AG04450 (cell line): ENCODE results near the gene PPP1R13L. TPM values are rescaled to one million over a fixed set of nuclear protein-coding genes. Genes with fewer than 3 reads are reported as not detected.

Experiments used
- CTCF ChIA-PET: fragments of 300-600, 350-600 bp; formaldehyde crosslinking; extraction: SDS; loops from one replicate; lab custom pipeline; 2022; ENCODE audit warnings: antibody characterized with exemption, inconsistent platforms; lab: Charles Lee
- POLR2A ChIA-PET: fragments of 350-600 bp; formaldehyde crosslinking; extraction: SDS; loops from one replicate; lab custom pipeline; 2021; ENCODE audit warnings: antibody characterized with exemption, inconsistent platforms; lab: Yijun Ruan, JAX
- DNase-seq: peaks from one replicate; pipeline ENCODE4 v3.0.0-alpha.2; 2011; ENCODE audit warnings: low read depth, low spot score
- H3K27ac ChIP-seq: one replicate; pipeline ENCODE4 v1.5.1; 2012; ENCODE audit warnings: low read depth, low read length, control low read depth
- H3K27me3 ChIP-seq: one replicate; pipeline ENCODE4 v1.6.0; 2012; ENCODE audit warnings: low read length; ENCODE audit not compliant: control insufficient read depth, insufficient read depth
- H3K4me3 ChIP-seq: 2 replicates; pipeline ENCODE4 v1.5.1; 2011; ENCODE audit warnings: mild to moderate bottlenecking, low read depth, low read length, control low read depth
- H3K9me3 ChIP-seq: 2 replicates; pipeline ENCODE4 v1.5.1; 2012; ENCODE audit warnings: low read length; ENCODE audit not compliant: control insufficient read depth, insufficient read depth
- CTCF ChIP-seq: IDR thresholded peaks from 2 replicates; pipeline ENCODE4 v1.5.1; 2011; ENCODE audit warnings: low read depth, low read length, control low read depth, inconsistent platforms
- polyA plus RNA-seq: library from polyadenylated mRNA; depleted of rRNA; stranded (reverse); fragments of >200 nt; gene quantifications from 2 replicates; pipeline ENCODE4 v1.2.3, GENCODE V29; 2011

Gene PPP1R13L
- polyA plus RNA-seq, 1 experiment, result 2.4 TPM

DNA sequence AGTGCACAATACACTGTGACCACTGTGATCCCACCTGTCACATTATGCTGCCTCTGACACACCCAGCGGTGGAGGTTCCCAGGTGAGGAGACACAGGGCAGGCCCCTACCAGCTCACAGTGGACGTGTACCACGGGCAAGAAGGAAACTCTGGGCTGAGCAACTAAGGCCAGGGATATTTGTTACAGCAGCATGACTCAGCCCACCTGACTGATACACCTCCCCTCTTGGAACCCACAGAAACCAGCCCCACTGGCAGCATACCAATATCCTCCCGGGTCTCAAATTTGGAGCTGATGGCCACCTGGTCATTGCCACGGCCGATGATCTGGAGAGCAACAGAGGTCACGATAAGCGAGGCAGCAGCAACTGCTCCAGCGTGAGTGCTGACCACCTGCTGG lies 49.5 kb downstream of the PPP1R13L start:
- no peak for DNase-seq
- no peak for TF ChIP-seq CTCF
- no peak overlapping the region for H3K27ac ChIP-seq
- CTCF ChIA-PET, result interaction anchor here (0.6 to 1.5 kb wide), 2 partner anchors 16 to 29 kb away, joined by 3 to 6 read pairs; no protein-coding TSS in a partner anchor
- no peak overlapping the region for H3K4me3 ChIP-seq
- no peaks in the 10 kb centered on the region; the same call in 1 of the 2 replicates for H3K9me3 ChIP-seq
- POLR2A ChIA-PET, result no interaction called here
- H3K27me3 ChIP-seq, result no peaks in the 10 kb centered on the region

GRCh38 chr19:45354241-45354842 lies 50.5 kb downstream of the PPP1R13L start:
- Histone ChIP-seq H3K27ac (no peak overlapping the region), H3K4me3 (no peak overlapping the region), H3K9me3 (no peaks in the 10 kb centered on the region; the same call in 1 of the 2 replicates), H3K27me3 (no peaks in the 10 kb centered on the region)
- ChIA-PET CTCF (interaction anchor here (1.5 kb wide), 1 partner anchor 15 kb away, joined by 6 read pairs; no protein-coding TSS in a partner anchor), POLR2A (no interaction called here)
- no peak for TF ChIP-seq CTCF
- DNase-seq, result no peak

- Histone ChIP-seq H3K27ac (no peak overlapping the region), H3K9me3 (no peaks in the 10 kb centered on the region; the same call in 1 of the 2 replicates), H3K27me3 (no peaks in the 10 kb centered on the region), H3K4me3 (no peak overlapping the region)
- no peak for TF ChIP-seq CTCF
- no peak for DNase-seq
- POLR2A ChIA-PET, result no interaction called here
- CTCF ChIA-PET, result interaction anchor here (0.7 kb wide), 1 partner anchor 55 kb away, joined by 4 read pairs; no protein-coding TSS in a partner anchor
Measured at GRCh38 chr19:45352914-45353796, 51.7 kb downstream of the PPP1R13L start.

DNA sequence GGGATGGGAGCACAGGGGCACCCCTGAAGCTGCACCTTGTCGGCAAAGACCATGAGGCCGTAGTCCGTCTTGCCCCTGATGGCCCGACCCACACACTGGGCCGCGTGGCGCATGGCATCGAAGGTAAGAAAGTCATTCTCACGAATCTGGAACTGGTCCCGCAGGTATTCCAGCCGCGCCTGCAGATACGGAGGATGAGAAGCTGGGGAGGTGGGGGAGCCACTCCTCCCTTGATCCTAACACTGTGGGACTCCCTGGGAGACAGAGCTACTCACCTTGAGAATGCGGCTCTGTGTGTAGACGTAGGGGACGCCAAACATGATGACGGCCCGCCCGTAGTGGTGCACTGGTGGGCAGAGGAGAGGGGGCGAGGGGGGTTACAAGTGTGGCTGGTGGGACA lies 52.4 kb downstream of the PPP1R13L start:
- H3K27me3 ChIP-seq, result no peaks in the 10 kb centered on the region
- ChIA-PET POLR2A (no interaction called here), CTCF (no interaction called here)
- DNase-seq, result no peak
- H3K27ac ChIP-seq, result no peak overlapping the region
- TF ChIP-seq CTCF, result no peak
- H3K4me3 ChIP-seq, result no peak overlapping the region
- no peaks in the 10 kb centered on the region; the same call in 1 of the 2 replicates for H3K9me3 ChIP-seq

DNA sequence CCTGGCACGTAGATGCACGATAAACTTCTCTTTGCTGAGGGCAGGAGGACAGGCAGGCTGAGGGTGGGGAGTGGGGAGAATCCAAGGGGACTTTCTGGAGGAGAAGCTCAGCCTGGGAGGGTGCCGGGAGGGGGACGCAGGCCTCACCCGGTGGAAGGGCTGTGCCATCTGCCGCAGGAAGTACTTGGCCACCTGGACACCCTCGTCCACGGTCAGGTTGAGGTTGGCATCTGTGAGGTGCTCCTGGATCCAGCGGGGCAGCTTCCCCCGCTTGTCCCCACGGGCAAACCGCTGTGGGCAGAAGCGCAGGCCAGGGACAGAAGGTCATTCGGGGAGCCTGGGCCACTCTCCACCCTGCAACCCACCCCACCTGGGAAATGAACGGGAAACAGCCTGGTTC lies 52.8 kb downstream of the PPP1R13L start:
- DNase-seq, result no peak
- Histone ChIP-seq H3K4me3 (no peak overlapping the region), H3K27ac (no peak overlapping the region), H3K9me3 (no peaks in the 10 kb centered on the region; the same call in 1 of the 2 replicates), H3K27me3 (no peaks in the 10 kb centered on the region)
- TF ChIP-seq CTCF, result no peak
- POLR2A ChIA-PET, result no interaction called here
- CTCF ChIA-PET, result no interaction called here
